NCI-H2081 (cell line): ENCODE measurements around the gene CYP19A1.

ENCODE experiments used
- DNase-seq, 2 experiments: peaks; one replicate each; lab custom pipeline; 2025; lab: John Stamatoyannopoulos, UW

CYP19A1 gene

DNA sequence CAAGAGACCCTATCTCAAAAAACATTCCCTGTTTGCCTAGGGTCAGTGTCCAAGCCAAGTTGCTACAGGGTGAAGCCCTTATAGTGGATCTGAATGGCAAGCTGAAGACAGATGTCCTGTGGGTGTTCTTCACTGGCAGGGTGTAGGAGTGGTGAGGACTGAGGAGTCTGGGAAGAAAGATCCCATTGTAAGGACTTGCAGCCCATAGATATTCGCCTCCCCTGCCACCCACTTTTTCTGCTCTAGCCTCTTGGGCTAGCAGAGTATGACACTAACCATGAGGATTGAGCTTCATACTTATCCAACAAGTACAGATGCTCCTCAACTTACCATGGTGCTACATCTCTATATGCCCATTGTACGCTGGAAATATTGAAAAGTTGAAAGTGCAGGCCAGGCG, 13.2 kb downstream of the CYP19A1 start:
- DNase-seq: no peak

DNA sequence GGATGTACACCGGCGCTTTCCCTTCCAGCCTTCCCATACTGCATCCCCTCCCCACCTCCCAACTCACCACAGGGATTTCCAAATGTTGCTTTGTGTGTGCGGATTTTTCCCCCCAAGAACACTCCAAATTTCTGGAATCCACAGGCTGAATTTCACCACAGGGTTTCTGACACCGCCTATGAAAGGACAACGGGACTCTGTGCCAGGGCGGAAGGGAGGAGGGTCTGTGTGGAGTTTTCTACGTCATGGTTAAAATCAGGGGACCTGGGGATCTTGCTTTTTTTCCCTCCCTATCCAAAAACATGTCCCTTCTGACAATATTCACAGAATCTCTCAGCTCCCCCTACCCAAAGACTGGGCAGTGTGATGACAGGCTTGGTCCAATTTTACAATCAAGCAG, 14.6 kb downstream of the CYP19A1 start:
- no peak for DNase-seq

DNA sequence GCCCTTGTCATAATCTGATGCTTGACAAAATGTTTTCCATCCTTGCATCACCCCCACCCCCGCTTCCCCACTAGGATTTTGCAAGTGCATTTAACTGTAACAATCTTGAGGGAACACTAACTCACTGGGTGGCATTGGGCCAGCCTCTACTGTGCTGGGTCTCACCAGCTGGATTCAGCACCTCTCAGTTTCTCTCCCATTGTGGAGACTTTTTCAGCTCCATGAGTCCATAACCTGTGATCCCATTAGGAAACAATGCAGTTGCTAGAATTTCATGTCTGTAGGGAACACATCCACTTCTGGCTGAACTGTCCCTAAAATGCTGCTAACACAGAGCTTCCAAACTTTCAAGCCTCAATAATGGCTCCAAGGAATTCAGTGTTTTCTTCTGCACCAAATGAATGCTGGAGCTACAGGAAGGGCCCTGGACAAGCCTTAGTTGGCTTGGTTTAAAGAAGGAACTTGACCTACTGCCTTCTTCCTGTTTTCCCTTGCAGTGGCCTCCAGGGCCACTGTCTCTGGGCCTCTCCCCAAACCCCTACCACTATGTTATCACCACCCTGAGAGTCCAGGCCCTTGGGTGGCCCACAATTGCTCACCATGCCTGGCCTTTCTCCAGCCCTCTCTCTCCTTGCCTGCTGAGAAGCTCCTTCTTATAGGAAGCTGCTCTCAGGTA, 15.6 kb downstream of the CYP19A1 start:
- DNase-seq: no peak

DNA sequence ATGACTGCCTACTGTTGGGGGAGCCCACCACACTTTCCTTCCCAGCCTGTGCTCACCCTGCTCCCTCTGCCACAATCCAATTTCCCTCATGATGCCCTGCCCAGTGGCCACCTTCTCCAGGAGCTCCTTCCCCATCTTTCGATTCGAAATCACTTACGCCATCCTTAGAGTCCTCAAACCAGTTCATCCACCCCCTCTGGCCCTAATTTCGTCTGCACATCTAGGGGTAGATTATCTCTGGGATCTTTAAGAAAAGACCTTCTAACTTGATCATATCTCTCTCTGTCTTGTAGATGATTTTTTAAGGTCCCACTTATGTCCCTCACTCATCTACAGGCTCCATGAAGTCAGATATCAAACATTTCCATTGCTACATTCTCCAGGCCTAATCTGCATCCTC, 17.1 kb downstream of the CYP19A1 start:
- DNase-seq: no peak

DNA sequence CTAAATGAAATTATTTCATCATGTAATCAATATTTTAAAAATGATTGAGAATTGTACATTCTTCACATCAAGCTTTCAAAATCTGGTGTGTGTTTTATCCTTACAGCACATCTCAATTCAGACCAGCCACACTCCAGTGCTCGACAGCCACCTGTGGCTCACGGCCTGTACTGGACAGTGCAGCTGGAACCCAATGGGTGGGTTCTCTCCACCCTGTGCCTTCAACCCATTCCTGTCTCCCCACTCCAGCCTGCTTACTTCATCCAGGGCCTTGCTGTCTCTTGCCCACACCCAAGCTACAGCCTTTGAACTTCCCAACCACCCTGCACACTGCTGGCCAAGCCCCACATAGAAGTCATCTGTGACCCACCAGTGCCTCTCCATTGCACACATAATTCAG, 17.6 kb downstream of the CYP19A1 start:
- DNase-seq: no peak

DNA sequence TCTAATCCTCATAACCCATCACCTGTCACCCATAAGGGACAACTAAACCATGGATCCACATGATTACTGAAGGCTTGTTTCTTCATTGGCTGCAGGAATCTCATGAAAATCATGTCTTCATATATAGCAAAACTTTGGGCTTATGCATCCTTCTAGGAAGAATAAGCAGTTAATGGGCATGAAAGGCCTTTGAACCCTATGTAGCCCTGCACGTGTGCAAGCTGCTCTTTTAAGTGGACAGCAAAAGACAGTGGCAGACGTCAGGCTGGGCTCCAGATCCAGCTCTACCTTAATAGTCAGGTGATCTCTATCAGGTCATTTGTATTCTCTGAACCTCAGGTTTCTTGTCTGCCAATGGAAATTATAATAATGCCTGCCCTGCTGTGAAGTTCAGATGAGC, 18.9 kb downstream of the CYP19A1 start:
- no peak for DNase-seq

DNA sequence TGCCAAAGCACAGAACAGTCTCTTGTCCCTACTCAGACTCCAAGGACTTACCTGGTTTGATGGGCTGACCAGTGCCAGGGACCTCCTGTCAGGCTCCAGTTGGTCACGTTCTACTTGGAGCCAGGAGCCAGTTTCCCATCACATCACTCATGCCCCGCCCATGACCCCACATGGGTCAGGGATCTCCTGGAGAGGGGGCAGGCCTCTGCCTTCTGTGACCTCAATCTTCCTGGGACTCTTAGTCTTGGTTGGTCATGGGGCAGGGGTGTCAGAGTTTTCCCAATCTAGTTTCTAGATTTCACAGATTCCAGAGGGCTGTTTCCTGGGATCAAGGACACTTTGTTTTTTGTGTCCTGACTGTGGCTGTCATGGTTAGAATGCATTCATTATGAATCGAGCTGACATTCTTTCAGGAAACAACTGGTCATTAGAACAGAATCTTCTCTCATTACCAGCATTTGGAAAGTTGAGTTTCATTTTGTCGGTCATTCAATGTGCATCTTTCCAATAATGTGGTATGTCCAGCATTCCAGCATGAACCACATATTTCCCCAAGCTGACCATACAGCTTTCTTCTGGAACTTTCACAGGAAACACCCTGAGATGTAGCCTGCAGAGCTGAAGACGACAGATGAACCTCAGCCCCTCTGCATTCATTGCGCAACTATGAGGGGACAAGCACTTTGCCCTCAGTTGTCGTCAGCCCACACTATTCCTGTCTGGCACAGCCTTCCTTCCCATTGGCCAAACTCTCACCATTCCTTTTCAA, 19.8 kb downstream of the CYP19A1 start:
- DNase-seq: no peak

DNA sequence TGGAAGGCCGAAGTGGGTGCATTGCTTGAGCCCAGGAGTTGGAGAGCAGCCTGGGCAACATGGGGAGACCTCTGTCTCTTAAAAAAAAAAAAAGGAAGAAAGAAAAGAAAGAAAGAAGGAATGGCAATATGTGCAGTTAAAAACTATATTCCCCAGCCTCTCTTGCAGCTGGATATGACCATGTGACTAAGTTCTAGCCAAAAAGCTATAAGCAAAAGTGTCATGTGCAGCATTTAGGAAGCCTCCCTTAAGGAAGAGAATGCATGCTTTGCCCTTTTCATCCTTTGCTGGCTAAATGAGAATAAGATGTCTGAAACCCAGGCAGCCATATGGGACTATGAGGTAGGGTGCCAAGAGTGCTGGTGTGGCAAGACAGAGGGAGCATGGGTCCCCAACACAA, 21.8 kb downstream of the CYP19A1 start:
- DNase-seq: no peak

DNA sequence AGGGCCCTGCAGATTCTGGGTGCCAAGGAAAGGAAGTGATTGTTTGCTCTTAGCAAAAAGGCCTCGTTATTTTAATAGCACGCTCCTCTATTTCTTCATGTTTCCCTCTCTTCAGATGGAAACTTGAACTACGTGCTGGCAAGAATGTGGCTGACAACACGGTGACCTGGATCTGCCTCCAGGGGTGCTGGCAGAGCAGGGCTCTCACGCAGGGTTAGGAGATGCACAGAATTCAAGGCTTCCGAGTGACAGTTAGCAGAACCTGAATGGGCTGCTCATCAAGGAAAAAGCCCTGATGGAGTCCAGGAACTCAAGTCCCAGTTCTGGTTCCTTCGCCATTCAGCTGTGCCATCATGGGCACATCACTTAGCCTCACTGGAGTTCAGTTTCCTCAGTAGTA, 22.7 kb downstream of the CYP19A1 start:
- DNase-seq: peak in 1 of 2 experiments; percentile 14

DNA sequence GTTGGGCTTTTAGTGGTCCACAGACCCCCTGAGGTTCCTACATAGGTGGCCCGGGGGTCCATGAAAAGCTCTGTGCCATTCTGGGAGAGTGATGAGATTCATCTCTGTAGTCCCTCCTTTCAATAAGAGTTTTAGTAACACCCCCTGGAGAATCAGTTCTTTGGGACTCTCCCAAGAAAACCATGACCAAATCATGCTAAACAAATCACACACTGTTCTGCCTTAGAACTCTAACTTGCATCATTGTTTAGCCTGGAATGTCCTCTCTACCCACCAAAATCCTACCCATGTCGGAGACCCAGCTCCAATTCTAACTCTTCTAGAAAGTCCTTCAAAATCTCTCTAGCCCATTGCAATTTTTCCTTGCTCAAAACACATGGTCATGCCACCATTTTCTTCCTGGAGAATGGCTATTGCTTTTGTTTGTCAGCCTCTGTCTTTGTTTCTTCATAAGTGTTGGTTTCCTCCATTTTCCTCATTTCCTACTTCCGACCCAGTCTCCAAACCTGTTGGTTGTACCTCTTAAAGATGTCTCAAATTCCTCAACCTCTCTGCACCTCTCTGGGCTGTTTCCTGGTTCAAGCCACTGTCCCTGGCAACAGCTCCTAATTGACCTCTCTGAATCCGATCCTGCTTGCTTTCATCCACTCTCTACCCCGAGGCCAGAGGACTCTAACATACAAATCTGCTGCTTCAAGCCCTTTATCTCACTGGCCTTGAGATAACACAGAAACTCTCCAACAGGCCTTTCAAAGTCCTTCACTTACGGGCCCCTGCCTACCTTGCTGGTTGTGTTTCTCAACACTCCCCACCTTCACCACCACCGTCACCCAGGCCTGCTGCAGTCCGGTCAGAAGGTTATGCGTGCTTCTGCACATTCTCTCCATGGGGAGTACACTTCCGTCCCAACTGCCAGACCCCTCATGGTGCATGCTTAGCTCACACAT, 23.7 kb downstream of the CYP19A1 start:
- DNase-seq: no peak

DNA sequence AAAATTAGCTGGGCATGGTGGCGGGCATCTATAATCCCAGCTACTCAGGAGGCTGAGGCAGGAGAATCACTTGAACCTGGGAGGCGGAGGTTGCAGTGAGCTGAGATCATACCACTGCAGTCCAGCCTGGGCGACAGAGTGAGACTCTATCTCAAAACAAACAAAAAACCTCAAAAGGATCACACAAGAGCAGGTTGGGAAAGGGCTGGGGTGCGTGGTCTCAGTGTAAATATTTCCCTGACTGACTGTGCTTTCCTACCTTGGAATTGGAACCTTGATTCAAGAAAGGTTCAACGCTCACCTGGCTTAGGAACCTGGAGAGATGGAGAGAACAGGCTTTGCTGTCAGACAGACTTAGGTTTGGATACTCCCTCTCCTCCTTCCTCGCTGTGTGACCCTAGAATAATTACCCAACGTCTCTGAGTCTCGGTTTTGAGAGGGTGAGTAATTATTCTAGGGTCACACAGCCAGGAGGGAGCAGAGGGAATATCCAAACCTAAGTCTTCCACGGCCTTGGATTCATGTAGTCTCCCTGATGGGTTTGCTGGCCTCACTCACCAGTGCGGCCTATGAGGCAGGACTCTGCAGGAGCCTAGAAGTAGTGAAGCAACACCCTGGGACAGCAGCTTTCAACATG, 24.6 kb downstream of the CYP19A1 start:
- no peak for DNase-seq

DNA sequence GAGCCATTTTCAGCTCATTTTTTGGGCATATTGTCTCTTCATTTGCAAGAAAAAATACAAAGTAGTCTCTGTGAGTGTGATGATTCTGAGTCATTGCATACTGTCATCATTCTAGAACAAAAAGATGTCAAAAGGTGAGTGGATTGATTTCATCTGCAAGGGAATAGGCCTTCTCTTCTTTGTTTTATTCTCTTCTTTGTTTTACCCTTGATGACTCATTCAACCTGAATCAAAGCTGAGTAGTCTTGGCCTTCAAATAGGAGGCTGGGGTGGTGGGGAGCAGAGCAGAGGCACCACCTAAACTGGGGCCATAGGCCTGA, 25.4 kb downstream of the CYP19A1 start:
- no peak for DNase-seq

DNA sequence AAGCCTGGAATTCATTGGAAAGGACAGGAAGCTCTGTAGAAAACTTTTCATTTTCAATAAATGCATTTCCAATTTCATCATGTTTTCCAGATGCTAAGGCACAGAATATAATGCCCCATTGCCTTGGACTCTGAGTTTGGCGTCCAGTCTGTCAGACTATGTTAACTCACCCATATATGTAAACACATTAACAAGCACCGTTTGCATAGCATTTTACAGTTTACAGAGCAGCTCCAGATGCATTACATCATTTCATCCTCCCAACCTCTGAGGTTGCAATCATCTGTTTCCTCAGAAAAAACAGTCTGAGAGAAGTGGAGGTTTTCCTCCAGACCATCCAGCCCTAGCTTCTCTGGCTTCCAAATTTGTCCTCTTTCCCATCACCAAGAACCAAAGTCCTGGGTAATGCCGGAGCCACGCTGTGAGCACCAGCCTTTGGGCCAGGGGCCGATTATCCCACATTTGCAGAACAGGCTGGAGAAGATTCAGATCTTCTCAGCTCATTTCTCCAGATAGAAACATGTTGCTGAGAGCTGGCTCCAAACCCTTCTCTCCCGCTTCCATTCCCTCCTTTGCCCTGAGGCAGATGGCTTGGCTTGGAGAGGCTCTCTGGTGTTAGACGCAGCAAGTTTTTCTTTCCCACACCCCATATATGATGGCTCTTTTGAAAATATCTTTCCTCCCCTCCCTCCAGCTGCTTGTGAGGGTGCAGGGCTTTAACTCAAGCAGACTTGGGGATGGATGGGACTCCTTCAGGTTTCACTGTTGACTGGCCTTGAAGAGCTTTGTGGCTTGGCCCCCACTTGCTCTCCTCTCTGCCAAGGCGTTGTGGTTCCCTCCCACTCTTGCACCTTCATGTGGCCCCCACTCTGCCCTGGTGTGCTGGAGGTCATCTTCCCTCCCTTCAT, 26.0 kb downstream of the CYP19A1 start:
- peak in 1 of 2 experiments; percentile 55 for DNase-seq

DNA sequence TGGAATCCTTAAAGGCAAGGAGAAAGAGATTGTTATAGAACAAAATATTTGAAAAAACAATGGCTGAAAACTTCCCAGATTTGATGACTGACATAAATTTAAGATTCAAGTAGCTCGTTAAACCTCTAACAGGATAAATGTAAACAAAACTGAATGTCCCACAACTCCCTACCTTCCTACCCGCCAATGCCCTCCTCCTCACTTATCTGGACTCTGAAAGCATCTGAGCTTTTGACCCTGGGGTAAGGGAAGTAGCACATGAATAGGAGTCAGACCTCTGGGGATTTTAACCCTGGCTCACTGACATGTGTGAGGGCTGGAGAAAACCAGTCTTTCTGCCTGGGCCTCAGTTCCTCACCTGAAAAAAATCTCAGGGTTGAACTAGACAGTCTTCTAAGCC, 26.9 kb downstream of the CYP19A1 start:
- no peak for DNase-seq

DNA sequence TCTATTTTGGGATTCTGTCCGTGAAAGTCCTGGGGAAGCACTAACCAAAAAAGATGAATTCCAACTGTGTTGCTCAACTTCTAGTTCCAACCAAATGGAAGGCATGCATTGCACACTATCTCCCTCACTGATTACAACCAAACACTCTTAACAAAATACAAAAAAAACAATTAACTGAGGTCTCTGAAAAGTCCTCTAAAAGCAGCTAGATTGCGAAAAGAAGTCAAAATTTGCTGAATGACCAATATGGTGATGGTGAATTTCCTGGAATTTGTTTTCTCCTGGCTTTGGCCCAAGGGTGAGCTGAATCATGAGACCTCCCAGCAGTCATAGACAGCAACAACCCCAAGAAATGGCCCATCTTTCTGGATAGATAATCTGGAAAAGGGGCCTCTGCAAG, 28.3 kb downstream of the CYP19A1 start:
- no peak for DNase-seq

DNA sequence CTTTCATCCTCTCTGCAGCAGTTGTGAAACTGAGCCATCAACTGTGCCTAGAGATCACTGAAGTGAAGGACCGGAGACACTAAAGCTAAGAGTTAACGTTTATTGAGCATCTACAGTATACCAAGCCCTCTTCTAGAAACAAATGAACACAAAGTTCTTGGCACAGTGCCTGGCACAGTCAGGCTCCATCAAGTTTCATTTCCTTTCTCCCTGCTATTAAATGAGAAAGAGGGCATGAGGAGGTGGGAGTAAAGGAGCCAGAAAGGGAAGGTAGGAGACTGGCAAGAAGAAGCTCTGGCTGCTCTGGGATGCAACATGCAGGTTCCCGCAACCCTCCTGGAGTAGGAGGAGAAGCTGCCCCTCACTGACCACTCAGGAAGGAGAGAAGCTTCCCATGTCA, 30.6 kb downstream of the CYP19A1 start:
- no peak for DNase-seq

DNA sequence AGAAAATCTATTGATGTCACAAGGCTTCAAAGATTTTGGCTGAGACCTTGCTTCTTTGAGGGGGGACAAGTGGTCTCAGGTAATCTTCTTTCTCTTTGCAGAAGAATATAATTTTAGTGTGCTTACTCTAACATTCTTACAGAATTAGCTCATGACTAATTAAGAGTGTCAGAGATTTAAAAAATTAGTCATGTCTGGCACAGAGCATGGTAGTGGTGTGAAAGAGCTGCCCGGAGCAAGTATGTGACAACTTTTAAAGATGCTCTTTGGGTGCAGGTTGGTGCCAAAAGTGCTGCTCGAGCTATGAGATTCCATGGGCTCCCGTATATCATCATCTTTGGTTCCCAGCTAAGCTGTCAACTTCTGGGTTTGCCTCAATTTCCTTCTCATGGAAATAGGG, 31.1 kb downstream of the CYP19A1 start:
- no peak for DNase-seq

DNA sequence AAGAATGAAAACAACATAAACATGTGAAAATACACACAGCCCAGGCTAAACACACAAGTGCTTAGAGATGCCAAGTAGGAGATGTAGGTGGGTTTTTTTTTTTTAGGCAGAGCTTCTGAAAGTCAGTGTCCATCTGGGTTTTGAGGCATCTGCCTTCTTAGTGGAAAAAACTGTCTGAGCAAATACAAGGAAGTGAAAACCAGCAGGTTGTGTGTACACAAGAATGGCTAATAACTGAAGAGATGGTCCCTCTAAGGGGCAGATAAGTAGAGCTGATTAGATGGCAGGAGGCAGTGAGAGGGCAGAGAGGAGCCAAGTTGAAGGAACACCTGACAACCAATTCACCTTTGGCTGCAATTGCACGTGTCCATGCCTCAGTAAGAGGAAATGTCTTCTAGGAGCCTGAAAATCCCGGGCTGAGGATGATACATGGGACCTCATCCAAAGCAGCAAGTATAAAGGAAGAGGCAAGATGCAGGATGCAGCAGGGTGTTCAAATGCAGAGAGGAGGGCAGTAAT, 34.9 kb downstream of the CYP19A1 start:
- no peak for DNase-seq

DNA sequence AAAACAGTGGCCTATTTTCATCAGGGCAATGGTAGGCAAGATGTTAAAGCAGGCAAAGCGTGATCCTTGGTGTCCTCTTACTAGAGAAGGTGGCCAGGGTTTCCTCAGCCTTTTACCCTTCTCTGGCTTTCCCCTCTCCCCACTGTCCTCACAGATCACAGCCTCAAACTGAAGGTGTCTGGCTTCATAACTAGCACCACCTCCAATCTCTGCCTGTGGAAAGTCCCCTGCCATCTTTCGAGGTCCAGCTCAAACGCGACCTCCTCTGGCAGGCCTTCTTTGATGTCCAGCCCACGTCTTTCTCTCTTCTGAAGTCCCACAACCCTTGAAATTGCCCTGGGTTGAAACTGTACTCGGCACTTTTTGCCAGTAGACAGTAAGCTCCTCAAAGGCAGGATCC, 35.9 kb downstream of the CYP19A1 start:
- no peak for DNase-seq

DNA sequence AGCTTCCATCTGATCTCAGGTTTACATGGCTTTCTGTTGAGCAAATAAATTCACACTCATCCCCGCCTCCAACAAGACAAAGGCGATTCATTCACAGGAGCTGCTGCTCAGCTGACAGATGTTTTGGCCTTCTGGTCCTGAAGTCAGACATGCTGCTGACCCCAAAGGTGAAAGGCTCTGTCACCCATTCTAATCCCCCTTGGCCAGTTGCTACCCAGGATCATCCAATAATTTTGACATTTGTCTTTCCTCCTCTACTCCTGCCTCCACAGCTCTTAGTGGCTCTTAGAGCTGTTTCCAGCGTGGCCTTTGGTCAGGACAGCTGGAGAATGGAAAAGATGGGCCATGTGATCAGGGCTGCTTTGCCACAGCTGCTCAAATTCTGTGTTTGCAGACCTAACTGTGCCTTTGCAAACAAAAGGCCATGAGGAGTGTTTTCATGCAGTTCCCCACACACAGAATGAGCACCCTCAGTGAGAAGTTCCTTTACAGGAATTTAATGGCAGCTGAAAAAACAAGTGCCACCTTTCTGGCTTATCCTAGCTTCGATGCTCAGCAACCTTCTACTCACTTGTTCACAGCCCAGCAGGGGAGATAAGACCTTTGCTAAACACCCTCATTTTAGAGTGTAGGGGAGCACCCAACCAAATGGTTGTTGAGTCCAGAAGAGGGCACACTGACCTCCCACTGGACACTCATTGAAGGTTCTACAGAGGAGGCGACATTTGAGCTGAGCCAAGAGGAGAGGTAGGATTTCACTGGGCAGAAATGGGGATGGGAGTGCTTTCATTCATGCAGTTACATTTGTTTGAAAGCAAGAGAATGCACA, 39.0 kb downstream of the CYP19A1 start:
- DNase-seq: peak; percentile 52 to 89
